Keratinocyte (primary cell): ENCODE measurements around the gene TRIM27. TPM values are rescaled to one million over a fixed set of nuclear protein-coding genes. Genes with fewer than 3 reads are reported as not detected.
"Not testable (repeated sequence)": the region's sequence is repeated elsewhere in the genome, so short reads cannot be mapped to it uniquely, and the experiment has no call there.

Experiments
- DNase-seq: peaks from one replicate; pipeline ENCODE4 v3.0.0-alpha.2; 2011; ENCODE audit warnings: low read depth, missing footprints, low spot score
- FAIRE-seq: peaks from 2 replicates; lab custom pipeline; 2011; peaks lifted over from hg19 to GRCh38; lab: Jason Lieb, UNC
- H2AFZ ChIP-seq: 2 replicates; pipeline ENCODE4 v1.6.0; 2012; ENCODE audit warnings: low read length, control low read depth, inconsistent platforms; ENCODE audit not compliant: control insufficient read depth
- H3K27ac ChIP-seq: 2 replicates; pipeline ENCODE4 v1.5.1; 2011; ENCODE audit warnings: low read length; ENCODE audit not compliant: control insufficient read depth, insufficient read depth
- H3K27me3 ChIP-seq: 3 replicates; pipeline ENCODE4 v1.6.0; 2011; ENCODE audit warnings: low read length; ENCODE audit not compliant: control insufficient read depth, insufficient read depth; ENCODE audit errors: extremely low read depth
- H3K36me3 ChIP-seq, 2 experiments: 2 replicates in 1 of 2; 3 replicates in 1 of 2; pipeline ENCODE4 v1.5.1; 2011; ENCODE audit warnings: low read length in 2 of 2, mild to moderate bottlenecking in 1 of 2; ENCODE audit not compliant: control insufficient read depth in 2 of 2, insufficient read depth in 2 of 2; ENCODE audit errors: extremely low read depth in 1 of 2
- H3K4me1 ChIP-seq: 3 replicates; pipeline ENCODE4 v1.5.1; 2011; ENCODE audit warnings: low read length; ENCODE audit not compliant: control insufficient read depth, insufficient read depth; ENCODE audit errors: extremely low read depth
- H3K4me2 ChIP-seq: 3 replicates; pipeline ENCODE4 v1.6.0; 2011; ENCODE audit warnings: low read depth, low read length; ENCODE audit not compliant: control insufficient read depth, insufficient read depth; ENCODE audit errors: extremely low read depth
- H3K4me3 ChIP-seq, 3 experiments: fragments of 200-600 bp in 1 of 3; sonication (generic) in 1 of 3; 2 replicates in 2 of 3; 3 replicates in 1 of 3; pipeline ENCODE4 v1.5.1; 2011 to 2016; ENCODE audit warnings: low read length in 3 of 3, mild to moderate bottlenecking in 3 of 3, control low read depth in 2 of 3, inconsistent platforms in 1 of 3, low read depth in 1 of 3, mixed read lengths in 1 of 3, mixed run types in 1 of 3, moderate library complexity in 1 of 3; ENCODE audit not compliant: control insufficient read depth in 2 of 3, insufficient read depth in 2 of 3; ENCODE audit errors: extremely low read depth in 1 of 3
- H3K79me2 ChIP-seq: 2 replicates; pipeline ENCODE4 v1.6.0; 2012; ENCODE audit warnings: low read length; ENCODE audit not compliant: control insufficient read depth, insufficient read depth
- H3K9ac ChIP-seq: 3 replicates; pipeline ENCODE4 v1.6.0; 2011; ENCODE audit warnings: low read length; ENCODE audit not compliant: control insufficient read depth, insufficient read depth; ENCODE audit errors: extremely low read depth
- H3K9me1 ChIP-seq: 3 replicates; pipeline ENCODE4 v1.6.0; 2011; ENCODE audit warnings: low read length; ENCODE audit not compliant: control insufficient read depth, insufficient read depth; ENCODE audit errors: extremely low read depth
- H3K9me3 ChIP-seq: 2 replicates; pipeline ENCODE4 v1.5.1; 2012; ENCODE audit warnings: low read depth, low read length; ENCODE audit not compliant: control insufficient read depth
- H4K20me1 ChIP-seq: 3 replicates; pipeline ENCODE4 v1.6.0; 2011; ENCODE audit warnings: low read length; ENCODE audit not compliant: control insufficient read depth, insufficient read depth; ENCODE audit errors: extremely low read depth
- CTCF ChIP-seq, 3 experiments: IDR thresholded peaks in 1 of 3; conservative IDR thresholded peaks in 1 of 3; optimal IDR thresholded peaks in 1 of 3; 2 replicates in 2 of 3; 3 replicates in 1 of 3; pipeline versions ENCODE3 to v1.5.1; 2011; ENCODE audit warnings: low read length in 3 of 3, mild to moderate bottlenecking in 3 of 3, moderate library complexity in 2 of 3, control low read depth in 1 of 3, inconsistent platforms in 1 of 3; ENCODE audit not compliant: insufficient read depth in 2 of 3; ENCODE audit errors: extremely low read depth in 1 of 3
- EZH2 ChIP-seq: IDR thresholded peaks from one replicate; pipeline ENCODE4 v1.6.1; 2012; ENCODE audit warnings: inconsistent platforms, mild to moderate bottlenecking, low read length, moderate library complexity
- dilution Hi-C: fragments of 300-500 bp; cut with MboI; formaldehyde crosslinking; loops from one replicate; pipeline ENCODE4 v1.7.0; 2020; ENCODE audit warnings: low sequenced_read_pairs; ENCODE audit not compliant: extremely low pct_ligation_motif_present
- polyA plus RNA-seq, 5 experiments: library from polyadenylated mRNA; depleted of rRNA in 3 of 5; stranded (reverse) in 3 of 5; stranded (forward) in 1 of 5; unstranded in 1 of 5; fragments of >200 nt; gene quantifications; 1 replicate in 1 of 5; 2 replicates in 3 of 5; 3 replicates in 1 of 5; pipeline versions ENCODE4 v1.2.1 to v1.2.3, GENCODE V29; 2011 to 2012; ENCODE audit warnings: missing spikeins in 2 of 5, low read depth in 1 of 5, low replicate concordance in 1 of 5

The TRIM27 gene
- polyA plus RNA-seq, 1 donor (not counting 4 experiments of a cell fraction or from before 2014, with no cell fraction given), result 47.3 TPM

- Histone ChIP-seq H3K4me2 (no peak overlapping the region), H3K36me3 (no peaks in the 10 kb centered on the region), H3K27me3 (no peaks in the 10 kb centered on the region), H3K4me3 (no peak overlapping the region), H3K4me1 (peaks cover 4% of the 10 kb centered on the region), H2AFZ (no peak overlapping the region), H4K20me1 (no peaks in the 10 kb centered on the region), H3K27ac (no peak overlapping the region), H3K9ac (no peak overlapping the region), H3K9me1 (no peaks in the 10 kb centered on the region), H3K9me3 (no peaks in the 10 kb centered on the region), H3K79me2 (no peaks in the 10 kb centered on the region)
- DNase-seq (no peak), FAIRE-seq (no peak)
- dilution Hi-C loops, result no loop called here
- no peak for TF ChIP-seq CTCF (optimal IDR thresholded peaks at IDR 0.05 in 1 of 3, IDR thresholded peaks at IDR 0.05 in 1 of 3, conservative IDR thresholded peaks at IDR 0.05 in 1 of 3; ENCODE audit: extremely low read depth in 1 of 3, insufficient read depth in 2 of 3, low read length in 3 of 3)
- no peak for TF ChIP-seq EZH2
Observed at GRCh38 chr6:28858963-28859362, 64.8 kb downstream of the TRIM27 start.

- no peaks in the 10 kb centered on the region for H3K27me3 ChIP-seq
- H4K20me1 ChIP-seq, result no peaks in the 10 kb centered on the region
- no peak overlapping the region for H3K27ac ChIP-seq
- H3K9me1 ChIP-seq, result no peaks in the 10 kb centered on the region
- dilution Hi-C loops, result no loop called here
- H3K36me3 ChIP-seq, result no peaks in the 10 kb centered on the region
- H3K4me3 ChIP-seq, result no peak overlapping the region
- H3K9me3 ChIP-seq, result no peaks in the 10 kb centered on the region
- no peak for FAIRE-seq
- H3K4me2 ChIP-seq, result no peak overlapping the region
- DNase-seq, result no peak
- H3K79me2 ChIP-seq, result no peaks in the 10 kb centered on the region
- TF ChIP-seq EZH2 (no peak), CTCF (optimal IDR thresholded peaks at IDR 0.05 in 1 of 3, IDR thresholded peaks at IDR 0.05 in 1 of 3, conservative IDR thresholded peaks at IDR 0.05 in 1 of 3; ENCODE audit: extremely low read depth in 1 of 3, insufficient read depth in 2 of 3, low read length in 3 of 3) (no peak)
- no peak overlapping the region for H2AFZ ChIP-seq
- no peak overlapping the region for H3K9ac ChIP-seq
- H3K4me1 ChIP-seq, result no peaks in the 10 kb centered on the region
Observed at GRCh38 chr6:28856620-28857005, 67.2 kb downstream of the TRIM27 start.

GRCh38 chr6:28854405-28854804 lies 69.4 kb downstream of the TRIM27 start:
- H3K4me2 ChIP-seq, H3K4me1 ChIP-seq, H3K27me3 ChIP-seq, H3K9me1 ChIP-seq, H3K36me3 ChIP-seq, H4K20me1 ChIP-seq, H2AFZ ChIP-seq, H3K79me2 ChIP-seq, H3K9me3 ChIP-seq, FAIRE-seq, H3K9ac ChIP-seq, H3K27ac ChIP-seq, DNase-seq, H3K4me3 ChIP-seq, dilution Hi-C loops: not testable (repeated sequence)
